A673 (cell line): ENCODE results near the gene CFAP141.

Experiments
- EZH2 ChIP-seq: fragments of 200-600 bp; sonication (generic); IDR thresholded peaks from 2 replicates; pipeline ENCODE4 v1.6.1; 2017; ENCODE audit warnings: borderline replicate concordance, low read depth, mild to moderate bottlenecking, mixed read lengths, antibody characterized with exemption, low read length; ENCODE audit not compliant: poor library complexity, severe bottlenecking
- TF ChIP-seq, protein P1 (sequence below): fragments of 300-800, 200-600 bp; sonication (generic); conservative IDR thresholded peaks from 2 replicates; pipeline ENCODE4 v1.5.1; 2017; ENCODE audit warnings: low read depth, mild to moderate bottlenecking, antibody characterized with exemption, low read length, moderate library complexity, mixed read lengths

DNA sequence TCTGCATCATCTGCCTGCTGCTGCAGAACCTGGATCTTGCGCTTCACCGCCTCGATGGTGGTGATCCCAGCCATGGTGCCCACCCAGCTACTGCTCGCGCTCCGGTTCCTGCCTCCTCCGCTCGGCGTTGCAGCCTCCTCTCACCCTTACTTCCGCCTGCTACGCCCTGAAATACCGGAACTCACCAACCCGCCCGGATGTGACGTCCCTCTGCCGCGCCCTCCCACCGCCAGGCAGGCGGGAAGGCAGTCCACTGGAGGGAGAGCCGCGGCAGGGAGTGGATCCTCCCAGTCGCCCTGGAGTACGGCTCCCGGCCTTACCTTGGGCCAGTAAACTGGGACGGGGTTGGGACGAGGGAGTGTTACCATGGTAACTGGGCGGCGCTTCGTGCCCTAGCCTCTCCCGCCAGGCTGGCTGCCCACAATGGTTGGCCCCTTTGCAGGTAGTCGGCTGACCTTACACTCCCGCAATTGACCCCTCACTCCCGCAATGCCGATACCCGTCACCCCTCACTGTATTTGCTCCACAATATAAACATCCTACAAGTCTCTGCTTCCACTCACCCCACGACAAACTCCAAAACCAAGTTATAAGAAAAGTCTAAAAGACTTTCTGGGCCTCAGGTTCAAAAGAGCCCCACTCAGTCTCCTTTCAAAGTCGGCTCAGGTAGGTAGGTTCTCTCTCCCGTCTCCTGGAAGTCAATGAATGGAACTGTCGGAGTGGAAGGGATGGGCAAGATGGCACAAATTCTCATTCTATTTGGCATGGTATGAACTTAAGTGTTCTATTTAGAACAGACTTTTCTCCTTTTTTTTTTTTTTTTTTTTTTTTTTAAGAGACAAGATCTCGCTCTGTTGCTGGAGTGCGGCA, 22.9 kb downstream of the CFAP141 start:
- TF ChIP-seq, protein P1, sequence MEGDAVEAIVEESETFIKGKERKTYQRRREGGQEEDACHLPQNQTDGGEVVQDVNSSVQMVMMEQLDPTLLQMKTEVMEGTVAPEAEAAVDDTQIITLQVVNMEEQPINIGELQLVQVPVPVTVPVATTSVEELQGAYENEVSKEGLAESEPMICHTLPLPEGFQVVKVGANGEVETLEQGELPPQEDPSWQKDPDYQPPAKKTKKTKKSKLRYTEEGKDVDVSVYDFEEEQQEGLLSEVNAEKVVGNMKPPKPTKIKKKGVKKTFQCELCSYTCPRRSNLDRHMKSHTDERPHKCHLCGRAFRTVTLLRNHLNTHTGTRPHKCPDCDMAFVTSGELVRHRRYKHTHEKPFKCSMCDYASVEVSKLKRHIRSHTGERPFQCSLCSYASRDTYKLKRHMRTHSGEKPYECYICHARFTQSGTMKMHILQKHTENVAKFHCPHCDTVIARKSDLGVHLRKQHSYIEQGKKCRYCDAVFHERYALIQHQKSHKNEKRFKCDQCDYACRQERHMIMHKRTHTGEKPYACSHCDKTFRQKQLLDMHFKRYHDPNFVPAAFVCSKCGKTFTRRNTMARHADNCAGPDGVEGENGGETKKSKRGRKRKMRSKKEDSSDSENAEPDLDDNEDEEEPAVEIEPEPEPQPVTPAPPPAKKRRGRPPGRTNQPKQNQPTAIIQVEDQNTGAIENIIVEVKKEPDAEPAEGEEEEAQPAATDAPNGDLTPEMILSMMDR, result no peak
- TF ChIP-seq EZH2, result no peak
